ENCODE results near the gene PRRC2B. TPM values are rescaled to one million over a fixed set of nuclear protein-coding genes. Genes with fewer than 3 reads are reported as not detected.

The PRRC2B gene
- total and polyA plus RNA-seq, 2 of the 8 experiments (the other 6 are each of a cell fraction or from before 2014, with no cell fraction given) = 37.3 to 249 TPM

DNA sequence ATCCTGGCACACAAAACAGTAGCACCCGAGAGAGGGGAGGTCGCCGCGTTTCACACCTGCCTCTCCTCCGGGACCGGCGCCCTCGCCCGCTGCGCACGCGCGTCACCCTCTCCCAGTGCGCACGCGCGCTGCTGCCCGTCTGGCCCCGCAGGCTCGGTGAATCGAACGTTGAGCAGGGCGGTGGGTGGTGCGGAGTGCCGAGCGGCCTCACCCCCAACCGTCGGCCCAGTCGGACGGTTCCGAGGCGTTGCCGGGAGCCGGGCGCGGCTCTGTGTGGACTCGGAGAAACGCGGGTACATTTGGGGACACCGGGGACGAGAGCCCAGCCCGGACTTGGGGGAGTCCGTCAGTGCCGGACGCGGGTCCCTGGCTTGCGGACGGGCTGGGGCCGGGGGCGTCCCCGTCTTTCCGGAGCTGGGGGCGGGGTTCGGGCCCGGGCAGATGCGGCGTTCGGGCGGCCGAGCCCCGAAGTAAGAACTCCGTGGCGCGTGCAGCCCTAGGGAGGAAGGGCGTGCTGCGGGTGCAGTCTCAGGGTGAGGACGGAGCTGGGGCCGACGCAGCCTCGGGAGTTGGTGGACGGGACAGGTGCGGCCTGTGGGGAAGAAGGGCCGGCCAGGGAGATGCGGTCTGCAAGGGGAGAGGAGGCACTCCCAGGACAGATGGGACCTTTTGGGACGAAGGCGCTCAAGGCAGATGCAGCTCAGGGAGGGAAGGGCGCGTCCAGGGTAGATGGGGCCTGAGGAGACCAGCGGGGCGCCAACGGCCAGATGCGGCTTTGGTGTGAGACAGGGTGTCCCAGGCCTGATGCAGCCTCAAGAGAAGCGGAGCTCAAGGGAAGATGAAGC, 109.1 kb downstream of the PRRC2B start, which contains the start of gene POMT1 (continued):
- TF ChIP-seq TCF12 (IDR thresholded peaks at IDR 0.05; ENCODE audit: low read depth, low read length) = no peak
- no peak for TF ChIP-seq GTF2F1 (IDR thresholded peaks at IDR 0.05; ENCODE audit: borderline replicate concordance, low read depth, low read length)
- TF ChIP-seq BRCA1 (IDR thresholded peaks at IDR 0.05; ENCODE audit: low read depth, low read length) = no peak
- no peak for TF ChIP-seq RNF2 (IDR thresholded peaks at IDR 0.05; ENCODE audit: borderline replicate concordance, low read depth, low read length, missing control alignments, poor library complexity, severe bottlenecking)
- peak; percentile 76 for TF ChIP-seq KDM4A (IDR thresholded peaks at IDR 0.05; ENCODE audit: low read depth, low read length, severe bottlenecking)
- no peak for TF ChIP-seq CHD2 (IDR thresholded peaks at IDR 0.05; ENCODE audit: low read length)
- TF ChIP-seq TAF7 (optimal IDR thresholded peaks at IDR 0.05; ENCODE audit: borderline replicate concordance, low read depth, low read length) = no peak
- peak; percentile 22 for TF ChIP-seq CTBP2 (IDR thresholded peaks at IDR 0.05; ENCODE audit: borderline replicate concordance, insufficient read depth, insufficient read length, low read length)
- no peak for TF ChIP-seq RXRA (IDR thresholded peaks at IDR 0.05; ENCODE audit: insufficient read depth, low read depth, low read length)
- peak; percentile 69; the same call in 1 of the 2 replicates for TF ChIP-seq POLR2AphosphoS5 (IDR thresholded peaks at IDR 0.05; ENCODE audit: low read depth, low read length)
- no peak for TF ChIP-seq SIRT6 (IDR thresholded peaks at IDR 0.05; ENCODE audit: low read length)
- TF ChIP-seq BACH1 (IDR thresholded peaks at IDR 0.05; ENCODE audit: low read length) = no peak
- no peak for TF ChIP-seq POU5F1 (IDR thresholded peaks at IDR 0.05; ENCODE audit: low read depth, low read length)
- no peak for TF ChIP-seq SIX5 (IDR thresholded peaks at IDR 0.05; ENCODE audit: low read depth, low read length)
- TF ChIP-seq, protein P1, sequence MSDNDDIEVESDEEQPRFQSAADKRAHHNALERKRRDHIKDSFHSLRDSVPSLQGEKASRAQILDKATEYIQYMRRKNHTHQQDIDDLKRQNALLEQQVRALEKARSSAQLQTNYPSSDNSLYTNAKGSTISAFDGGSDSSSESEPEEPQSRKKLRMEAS (IDR thresholded peaks at IDR 0.05) = peak; percentile 89
- TF ChIP-seq SRF (IDR thresholded peaks at IDR 0.05; ENCODE audit: low read depth, low read length) = peak; percentile 95
- no peak for TF ChIP-seq GABPA (IDR thresholded peaks at IDR 0.05; ENCODE audit: borderline replicate concordance, insufficient read depth, low read length)
- no peak for TF ChIP-seq MAFK (IDR thresholded peaks at IDR 0.05; ENCODE audit: low read depth, low read length)
- no peak; the same call in 1 of the 2 replicates for TF ChIP-seq KDM5A (IDR thresholded peaks at IDR 0.05; ENCODE audit: low read length)
- TF ChIP-seq EGR1 (IDR thresholded peaks at IDR 0.05; ENCODE audit: borderline replicate concordance, low read depth, low read length) = no peak
- no peak for TF ChIP-seq HDAC2 (IDR thresholded peaks at IDR 0.05; ENCODE audit: borderline replicate concordance in 1 of 2, low read depth in 2 of 2, low read length in 2 of 2)
- TF ChIP-seq SAP30 (IDR thresholded peaks at IDR 0.05; ENCODE audit: insufficient read depth, insufficient replicate concordance, low read length) = peak; percentile 53
- no peak for TF ChIP-seq ZNF274 (IDR thresholded peaks at IDR 0.05; ENCODE audit: borderline replicate concordance, extremely low read depth, low read length)

All from H1 (cell line).